Right atrium auricular region (tissue), 2 donors: ENCODE data around the gene RCAN3. TPM values are rescaled to one million over a fixed set of nuclear protein-coding genes. Genes with fewer than 3 reads are reported as not detected.
"Not testable (repeated sequence)": the region's sequence is repeated elsewhere in the genome, so short reads cannot be mapped to it uniquely, and the experiment has no call there.

Experiments
- DNase-seq: peaks from one replicate; pipeline ENCODE4 v3.0.0-alpha.2; 2019; ENCODE audit warnings: low spot score
- H3K27ac ChIP-seq, 2 donors: fragments of 200-600 bp; sonication (generic); 1 replicate in 1 of 2; 2 replicates in 1 of 2; pipeline ENCODE4 v1.5.1; 2016 to 2019
- H3K27me3 ChIP-seq, 2 donors: fragments of 200-600 bp; sonication (generic); one replicate each; pipeline versions ENCODE4 v1.5.1 to v1.6.0; 2017 to 2019
- H3K36me3 ChIP-seq: fragments of 200-600 bp; sonication (generic); one replicate; pipeline ENCODE4 v1.5.1; 2016
- H3K4me1 ChIP-seq, 2 donors: fragments of 200-600 bp; sonication (generic); one replicate each; pipeline versions ENCODE4 v1.5.1 to v1.6.0; 2017 to 2019
- H3K4me3 ChIP-seq, 2 donors: fragments of 200-600 bp; sonication (generic); 1 replicate in 1 of 2; 2 replicates in 1 of 2; pipeline ENCODE4 v1.5.1; 2017 to 2019; ENCODE audit warnings: mild to moderate bottlenecking in 1 of 2, moderate library complexity in 1 of 2
- H3K9me3 ChIP-seq, 2 donors: fragments of 200-600 bp; sonication (generic); one replicate each; pipeline ENCODE4 v1.5.1; 2019
- total RNA-seq, 2 donors: library from RNA; depleted of rRNA; stranded (reverse); fragments of >200 nt; gene quantifications; one replicate each; pipeline ENCODE4 v1.1.0, GENCODE V29; 2016
- TF ChIP-seq, protein P1 (sequence below), 2 donors: fragments of 200-600 bp; sonication (generic); IDR thresholded peaks; one replicate each; pipeline ENCODE4 v1.5.1; 2019; ENCODE audit warnings: antibody characterized with exemption in 2 of 2

RCAN3 gene
- total RNA-seq, 2 donors from 2014 or later, result 5.0 to 7.5 TPM

- Histone ChIP-seq H3K27me3 (no peaks in the 10 kb centered on the region), H3K27ac (no peak overlapping the region), H3K4me3 (no peak overlapping the region), H3K9me3 (no peaks in the 10 kb centered on the region), H3K4me1 (no peaks in the 10 kb centered on the region), H3K36me3 (no peaks in the 10 kb centered on the region)
- DNase-seq, result no peak
- TF ChIP-seq, protein P1, sequence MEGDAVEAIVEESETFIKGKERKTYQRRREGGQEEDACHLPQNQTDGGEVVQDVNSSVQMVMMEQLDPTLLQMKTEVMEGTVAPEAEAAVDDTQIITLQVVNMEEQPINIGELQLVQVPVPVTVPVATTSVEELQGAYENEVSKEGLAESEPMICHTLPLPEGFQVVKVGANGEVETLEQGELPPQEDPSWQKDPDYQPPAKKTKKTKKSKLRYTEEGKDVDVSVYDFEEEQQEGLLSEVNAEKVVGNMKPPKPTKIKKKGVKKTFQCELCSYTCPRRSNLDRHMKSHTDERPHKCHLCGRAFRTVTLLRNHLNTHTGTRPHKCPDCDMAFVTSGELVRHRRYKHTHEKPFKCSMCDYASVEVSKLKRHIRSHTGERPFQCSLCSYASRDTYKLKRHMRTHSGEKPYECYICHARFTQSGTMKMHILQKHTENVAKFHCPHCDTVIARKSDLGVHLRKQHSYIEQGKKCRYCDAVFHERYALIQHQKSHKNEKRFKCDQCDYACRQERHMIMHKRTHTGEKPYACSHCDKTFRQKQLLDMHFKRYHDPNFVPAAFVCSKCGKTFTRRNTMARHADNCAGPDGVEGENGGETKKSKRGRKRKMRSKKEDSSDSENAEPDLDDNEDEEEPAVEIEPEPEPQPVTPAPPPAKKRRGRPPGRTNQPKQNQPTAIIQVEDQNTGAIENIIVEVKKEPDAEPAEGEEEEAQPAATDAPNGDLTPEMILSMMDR (IDR thresholded peaks at IDR 0.05), result no peak
Observed at GRCh38 chr1:24487455-24487854, 15.2 kb upstream of the RCAN3 start.

- not testable (repeated sequence) for H3K9me3 ChIP-seq, DNase-seq, H3K27me3 ChIP-seq, H3K36me3 ChIP-seq, H3K4me1 ChIP-seq, H3K4me3 ChIP-seq, H3K27ac ChIP-seq
Observed at GRCh38 chr1:24488159-24488558, 14.5 kb upstream of the RCAN3 start.

DNA sequence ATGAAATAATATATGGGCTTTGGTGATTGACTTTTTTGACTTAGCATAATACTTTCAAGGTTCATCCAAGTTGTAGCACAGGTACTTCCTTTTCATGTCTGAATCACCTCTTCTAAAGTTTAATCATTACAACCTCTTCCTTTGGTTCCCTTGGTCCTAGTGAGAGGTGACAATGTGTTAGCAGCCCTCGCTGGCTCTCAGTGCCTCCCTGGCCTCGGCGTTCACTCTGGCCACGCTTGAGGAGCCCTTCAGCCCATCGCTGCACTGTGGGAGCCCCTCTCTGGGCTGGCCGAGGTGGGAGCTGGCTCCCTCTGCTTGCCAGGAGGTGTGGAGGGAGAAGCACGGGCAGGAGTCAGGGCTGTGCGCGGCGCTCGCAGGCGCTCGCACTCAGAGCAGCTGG, 13.0 kb upstream of the RCAN3 start:
- DNase-seq, result no peak
- Histone ChIP-seq H3K9me3 (no peaks in the 10 kb centered on the region), H3K4me3 (no peak overlapping the region), H3K36me3 (no peaks in the 10 kb centered on the region), H3K27me3 (no peaks in the 10 kb centered on the region), H3K4me1 (no peaks in the 10 kb centered on the region), H3K27ac (no peak overlapping the region)
- TF ChIP-seq, protein P1 (IDR thresholded peaks at IDR 0.05), result no peak

DNA sequence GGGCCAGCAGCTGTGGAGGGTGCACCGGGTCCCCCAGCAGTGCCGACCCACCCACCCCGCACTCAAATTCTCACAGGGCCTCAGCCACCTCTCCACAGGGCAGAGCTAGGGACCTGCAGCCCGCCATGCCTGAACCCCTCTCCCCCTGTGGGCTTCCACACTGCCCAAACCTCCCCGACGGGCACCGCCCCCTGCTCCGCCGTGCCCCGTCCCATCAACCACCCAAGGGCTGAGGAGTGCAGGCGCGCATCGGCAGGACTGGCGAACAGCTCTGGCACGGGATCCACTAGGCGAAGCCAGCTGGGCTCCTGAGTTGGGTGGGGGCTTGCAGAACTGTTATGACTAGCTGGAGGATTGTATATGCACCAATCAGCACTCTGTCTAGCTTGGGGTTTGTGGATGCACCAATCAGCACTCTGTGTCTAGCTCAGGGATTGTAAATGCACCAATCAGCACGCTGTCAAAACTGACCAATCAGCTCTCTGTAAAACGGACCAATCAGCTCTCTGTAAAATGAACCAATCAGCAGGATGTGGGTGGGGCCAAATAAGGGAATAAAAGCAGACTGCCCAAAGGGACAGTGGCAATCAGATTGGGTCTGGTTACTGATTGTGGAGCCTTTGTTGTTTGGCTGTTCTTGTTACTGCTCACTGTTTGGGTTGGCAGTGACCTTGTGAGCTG, 12.4 kb upstream of the RCAN3 start:
- no peak for DNase-seq
- TF ChIP-seq, protein P1 (IDR thresholded peaks at IDR 0.05), result no peak
- no peak overlapping the region for H3K4me3 ChIP-seq

GRCh38 chr1:24491577-24492360, 10.9 kb upstream of the RCAN3 start:
- TF ChIP-seq, protein P1 (IDR thresholded peaks at IDR 0.05), result no peak
- H3K36me3 ChIP-seq, result no peaks in the 10 kb centered on the region

More for the DNA sequence above, 12.4 kb upstream of the RCAN3 start:
- no peaks in the 10 kb centered on the region for H3K27me3 ChIP-seq
- no peaks in the 10 kb centered on the region for H3K4me1 ChIP-seq
- no peaks in the 10 kb centered on the region for H3K9me3 ChIP-seq
- H3K36me3 ChIP-seq, result no peaks in the 10 kb centered on the region
- H3K27ac ChIP-seq, result no peak overlapping the region

DNA sequence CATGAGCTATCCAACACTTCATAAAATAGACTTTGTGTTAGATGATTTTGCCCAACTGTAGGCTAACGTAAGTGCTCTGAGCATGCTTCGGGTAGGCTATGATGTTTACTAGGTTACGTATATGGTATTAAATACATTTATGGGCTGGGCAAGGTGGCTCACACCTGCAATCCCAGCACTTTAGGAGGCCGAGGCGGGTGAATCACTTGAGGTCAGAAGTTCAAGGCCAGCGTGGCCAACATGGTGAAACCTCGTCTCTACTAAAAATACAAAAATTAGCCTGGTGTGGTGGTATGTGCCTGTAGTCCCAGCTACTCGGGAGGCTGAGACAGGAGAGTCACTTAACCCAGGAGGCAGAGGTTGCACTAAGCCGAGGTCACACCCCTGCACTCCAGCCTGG, 9.7 kb upstream of the RCAN3 start:
- H3K27me3 ChIP-seq, H3K27ac ChIP-seq, DNase-seq, H3K4me1 ChIP-seq, H3K9me3 ChIP-seq, H3K4me3 ChIP-seq, H3K36me3 ChIP-seq: not testable (repeated sequence)

More at GRCh38 chr1:24491577-24492360, 10.9 kb upstream of the RCAN3 start:
- Histone ChIP-seq H3K4me1 (no peaks in the 10 kb centered on the region), H3K9me3 (no peaks in the 10 kb centered on the region), H3K27me3 (no peaks in the 10 kb centered on the region), H3K27ac (no peak overlapping the region), H3K4me3 (no peak overlapping the region)
- DNase-seq, result no peak
